Measurements from ENCODE around the gene SYN1.

DNA sequence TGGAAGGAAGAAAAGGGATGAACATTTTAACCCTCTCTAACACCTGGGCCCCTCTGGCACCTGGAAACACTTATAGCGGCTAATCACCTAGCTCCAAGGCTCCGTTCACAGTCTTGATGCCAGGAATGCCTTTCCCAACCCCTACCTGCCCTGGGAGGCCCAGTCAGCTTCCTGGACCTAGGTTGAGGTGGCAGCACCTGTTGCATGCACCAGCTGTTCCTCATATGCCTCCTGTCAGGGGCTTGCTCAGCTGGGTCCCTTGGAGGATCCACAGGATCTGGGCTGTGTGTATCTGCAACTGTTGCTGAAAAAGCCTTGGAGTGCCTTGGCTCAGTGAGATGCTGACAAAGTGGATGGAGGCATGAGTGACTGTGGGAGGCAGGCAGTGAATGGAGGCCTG, 5.7 kb upstream of the SYN1 start:
- TF ChIP-seq, protein P1, sequence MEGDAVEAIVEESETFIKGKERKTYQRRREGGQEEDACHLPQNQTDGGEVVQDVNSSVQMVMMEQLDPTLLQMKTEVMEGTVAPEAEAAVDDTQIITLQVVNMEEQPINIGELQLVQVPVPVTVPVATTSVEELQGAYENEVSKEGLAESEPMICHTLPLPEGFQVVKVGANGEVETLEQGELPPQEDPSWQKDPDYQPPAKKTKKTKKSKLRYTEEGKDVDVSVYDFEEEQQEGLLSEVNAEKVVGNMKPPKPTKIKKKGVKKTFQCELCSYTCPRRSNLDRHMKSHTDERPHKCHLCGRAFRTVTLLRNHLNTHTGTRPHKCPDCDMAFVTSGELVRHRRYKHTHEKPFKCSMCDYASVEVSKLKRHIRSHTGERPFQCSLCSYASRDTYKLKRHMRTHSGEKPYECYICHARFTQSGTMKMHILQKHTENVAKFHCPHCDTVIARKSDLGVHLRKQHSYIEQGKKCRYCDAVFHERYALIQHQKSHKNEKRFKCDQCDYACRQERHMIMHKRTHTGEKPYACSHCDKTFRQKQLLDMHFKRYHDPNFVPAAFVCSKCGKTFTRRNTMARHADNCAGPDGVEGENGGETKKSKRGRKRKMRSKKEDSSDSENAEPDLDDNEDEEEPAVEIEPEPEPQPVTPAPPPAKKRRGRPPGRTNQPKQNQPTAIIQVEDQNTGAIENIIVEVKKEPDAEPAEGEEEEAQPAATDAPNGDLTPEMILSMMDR (IDR thresholded peaks at IDR 0.05): no peak
- TF ChIP-seq EZH2phosphoT487 (IDR thresholded peaks at IDR 0.05) (no peak), EZH2 (IDR thresholded peaks at IDR 0.05) (no peak)

All from neural progenitor cell (in vitro differentiated cells).